Nephron progenitor cell (in vitro differentiated cells): Measurements from ENCODE around the gene COA6.

Experiments
- DNase-seq: peaks from one replicate; pipeline ENCODE4 v3.0.0; 2021
- H3K27ac Mint-ChIP-seq: 2 replicates; pipeline ENCODE4 v1.8.0; 2021; ENCODE audit warnings: mild to moderate bottlenecking, moderate library complexity, mixed read lengths
- H3K27me3 Mint-ChIP-seq: 2 replicates; pipeline ENCODE4 v1.8.0; 2021; ENCODE audit warnings: mild to moderate bottlenecking, low read depth, mixed read lengths; ENCODE audit not compliant: poor library complexity
- H3K36me3 Mint-ChIP-seq: 2 replicates; pipeline ENCODE4 v1.8.0; 2021; ENCODE audit warnings: low read depth, mixed read lengths
- H3K4me1 Mint-ChIP-seq: 2 replicates; pipeline ENCODE4 v1.8.0; 2021; ENCODE audit warnings: mixed read lengths
- H3K4me3 Mint-ChIP-seq: 2 replicates; pipeline ENCODE4 v1.8.0; 2021; ENCODE audit warnings: mild to moderate bottlenecking, moderate library complexity, mixed read lengths
- H3K9me3 Mint-ChIP-seq: 2 replicates; pipeline ENCODE4 v1.8.0; 2021; ENCODE audit warnings: mild to moderate bottlenecking, moderate library complexity, mixed read lengths
- CTCF ChIP-seq: fragments of 200-600 bp; sonication (generic); IDR thresholded peaks from 2 replicates; pipeline ENCODE4 v1.5.0; 2021; ENCODE audit warnings: antibody characterized with exemption

The COA6 gene

GRCh38 chr1:234427950-234428646, 54.8 kb downstream of the COA6 start:
- Mint-ChIP-seq H3K27ac (peak overlapping the region; percentile 68), H3K4me3 (no peak overlapping the region), H3K9me3 (no peaks in the 10 kb centered on the region), H3K36me3 (peaks cover 74% of the 10 kb centered on the region), H3K27me3 (peaks cover 2% of the 10 kb centered on the region), H3K4me1 (no peaks in the 10 kb centered on the region)
- TF ChIP-seq CTCF = no peak
- no peak for DNase-seq

- Mint-ChIP-seq H3K4me1 (peaks cover 7% of the 10 kb centered on the region), H3K4me3 (no peak overlapping the region), H3K27me3 (no peaks in the 10 kb centered on the region), H3K9me3 (no peaks in the 10 kb centered on the region), H3K36me3 (peaks cover 75% of the 10 kb centered on the region), H3K27ac (peak overlapping the region; percentile 32)
- DNase-seq = no peak
- no peak for TF ChIP-seq CTCF
These were observed 56.2 kb downstream of the COA6 start for GRCh38 chr1:234429434-234429806.

GRCh38 chr1:234430691-234431090, 57.4 kb downstream of the COA6 start:
- peaks cover 15% of the 10 kb centered on the region for H3K4me1 Mint-ChIP-seq
- H3K4me3 Mint-ChIP-seq = no peak overlapping the region
- H3K27ac Mint-ChIP-seq = no peak overlapping the region
- no peak for DNase-seq
- TF ChIP-seq CTCF = no peak
- no peaks in the 10 kb centered on the region for H3K9me3 Mint-ChIP-seq
- peaks cover 77% of the 10 kb centered on the region for H3K36me3 Mint-ChIP-seq
- H3K27me3 Mint-ChIP-seq = no peaks in the 10 kb centered on the region

GRCh38 chr1:234431255-234431654, 58.0 kb downstream of the COA6 start:
- Mint-ChIP-seq H3K4me3 (no peak overlapping the region), H3K27me3 (no peaks in the 10 kb centered on the region), H3K27ac (no peak overlapping the region), H3K36me3 (peaks cover 74% of the 10 kb centered on the region), H3K9me3 (no peaks in the 10 kb centered on the region), H3K4me1 (peaks cover 18% of the 10 kb centered on the region)
- DNase-seq = no peak
- no peak for TF ChIP-seq CTCF

GRCh38 chr1:234433563-234434285, 60.5 kb downstream of the COA6 start:
- peaks cover 13% of the 10 kb centered on the region for H3K9me3 Mint-ChIP-seq
- peaks cover 18% of the 10 kb centered on the region for H3K4me1 Mint-ChIP-seq
- no peak for TF ChIP-seq CTCF
- no peak overlapping the region for H3K4me3 Mint-ChIP-seq
- no peaks in the 10 kb centered on the region for H3K27me3 Mint-ChIP-seq
- DNase-seq = no peak
- H3K36me3 Mint-ChIP-seq = peaks cover 82% of the 10 kb centered on the region
- no peak overlapping the region for H3K27ac Mint-ChIP-seq
